Measurements from ENCODE around the gene MELK.

DNA sequence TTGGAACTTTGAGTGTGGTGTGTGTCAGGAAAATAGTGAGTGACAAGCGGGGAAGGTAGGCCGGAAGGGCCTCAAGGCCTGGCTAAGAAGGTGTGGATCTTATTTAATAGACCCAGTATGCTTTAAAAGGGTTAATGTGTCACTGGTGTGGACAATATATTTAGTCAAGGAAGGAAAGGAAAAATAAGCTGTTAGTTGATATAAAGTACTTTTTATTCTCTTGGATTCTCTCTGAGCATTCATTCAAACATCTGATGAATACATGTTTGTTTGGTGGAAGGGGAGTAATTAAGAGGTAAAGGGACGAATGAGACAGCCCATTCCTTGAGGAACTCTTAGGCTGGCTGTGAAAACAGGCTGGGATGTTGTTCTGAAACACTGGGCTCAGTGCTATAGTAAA lies 98.9 kb downstream of the MELK start:
- TF ChIP-seq, protein P1, sequence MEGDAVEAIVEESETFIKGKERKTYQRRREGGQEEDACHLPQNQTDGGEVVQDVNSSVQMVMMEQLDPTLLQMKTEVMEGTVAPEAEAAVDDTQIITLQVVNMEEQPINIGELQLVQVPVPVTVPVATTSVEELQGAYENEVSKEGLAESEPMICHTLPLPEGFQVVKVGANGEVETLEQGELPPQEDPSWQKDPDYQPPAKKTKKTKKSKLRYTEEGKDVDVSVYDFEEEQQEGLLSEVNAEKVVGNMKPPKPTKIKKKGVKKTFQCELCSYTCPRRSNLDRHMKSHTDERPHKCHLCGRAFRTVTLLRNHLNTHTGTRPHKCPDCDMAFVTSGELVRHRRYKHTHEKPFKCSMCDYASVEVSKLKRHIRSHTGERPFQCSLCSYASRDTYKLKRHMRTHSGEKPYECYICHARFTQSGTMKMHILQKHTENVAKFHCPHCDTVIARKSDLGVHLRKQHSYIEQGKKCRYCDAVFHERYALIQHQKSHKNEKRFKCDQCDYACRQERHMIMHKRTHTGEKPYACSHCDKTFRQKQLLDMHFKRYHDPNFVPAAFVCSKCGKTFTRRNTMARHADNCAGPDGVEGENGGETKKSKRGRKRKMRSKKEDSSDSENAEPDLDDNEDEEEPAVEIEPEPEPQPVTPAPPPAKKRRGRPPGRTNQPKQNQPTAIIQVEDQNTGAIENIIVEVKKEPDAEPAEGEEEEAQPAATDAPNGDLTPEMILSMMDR (conservative IDR thresholded peaks at IDR 0.05; ENCODE audit: low read length): no peak
- TF ChIP-seq EZH2phosphoT487 (IDR thresholded peaks at IDR 0.05; ENCODE audit: borderline replicate concordance, low read depth, low read length): no peak

All from OCI-LY7 (cell line).